PC-3 (cell line): ENCODE results near the gene NOVA1.

ENCODE experiments used
- EZH2 ChIP-seq: fragments of 300-600 bp; sonication (generic); IDR thresholded peaks from one replicate; pipeline ENCODE4 v1.6.1; 2017; ENCODE audit warnings: antibody characterized with exemption, mild to moderate bottlenecking, low read length; ENCODE audit not compliant: unreplicated experiment
- TF ChIP-seq, protein P1 (sequence below): fragments of 300-600 bp; sonication (generic); conservative IDR thresholded peaks from 2 replicates; pipeline ENCODE4 v1.5.1; 2017; ENCODE audit warnings: antibody characterized with exemption, low read depth, mild to moderate bottlenecking, low read length

DNA sequence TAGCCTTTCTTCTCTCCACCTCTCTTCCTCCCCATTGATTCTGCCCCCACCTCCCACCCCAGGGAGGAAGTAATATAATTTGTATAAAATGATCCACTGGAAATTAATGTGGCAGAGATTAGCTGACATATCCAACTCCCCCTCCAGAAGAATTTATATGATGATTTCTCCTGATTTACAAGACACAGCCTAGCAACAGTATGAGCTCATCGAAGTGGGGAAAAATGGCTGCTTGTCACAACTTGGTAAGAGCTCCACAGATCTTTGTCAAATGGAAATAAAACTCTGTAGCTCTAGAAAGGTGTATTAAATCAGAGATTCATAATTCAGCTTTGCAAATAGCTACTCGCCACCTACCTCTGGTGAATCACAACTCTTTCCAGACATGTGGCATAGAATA is 195.7 kb downstream of the NOVA1 start:
- TF ChIP-seq, protein P1, sequence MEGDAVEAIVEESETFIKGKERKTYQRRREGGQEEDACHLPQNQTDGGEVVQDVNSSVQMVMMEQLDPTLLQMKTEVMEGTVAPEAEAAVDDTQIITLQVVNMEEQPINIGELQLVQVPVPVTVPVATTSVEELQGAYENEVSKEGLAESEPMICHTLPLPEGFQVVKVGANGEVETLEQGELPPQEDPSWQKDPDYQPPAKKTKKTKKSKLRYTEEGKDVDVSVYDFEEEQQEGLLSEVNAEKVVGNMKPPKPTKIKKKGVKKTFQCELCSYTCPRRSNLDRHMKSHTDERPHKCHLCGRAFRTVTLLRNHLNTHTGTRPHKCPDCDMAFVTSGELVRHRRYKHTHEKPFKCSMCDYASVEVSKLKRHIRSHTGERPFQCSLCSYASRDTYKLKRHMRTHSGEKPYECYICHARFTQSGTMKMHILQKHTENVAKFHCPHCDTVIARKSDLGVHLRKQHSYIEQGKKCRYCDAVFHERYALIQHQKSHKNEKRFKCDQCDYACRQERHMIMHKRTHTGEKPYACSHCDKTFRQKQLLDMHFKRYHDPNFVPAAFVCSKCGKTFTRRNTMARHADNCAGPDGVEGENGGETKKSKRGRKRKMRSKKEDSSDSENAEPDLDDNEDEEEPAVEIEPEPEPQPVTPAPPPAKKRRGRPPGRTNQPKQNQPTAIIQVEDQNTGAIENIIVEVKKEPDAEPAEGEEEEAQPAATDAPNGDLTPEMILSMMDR, result no peak
- TF ChIP-seq EZH2, result no peak
